ENCODE data around the gene STK10. TPM values are rescaled to one million over a fixed set of nuclear protein-coding genes. Genes with fewer than 3 reads are reported as not detected.

Gene STK10
- total RNA-seq, 2 experiments from 2014 or later: 211 to 229 TPM

DNA sequence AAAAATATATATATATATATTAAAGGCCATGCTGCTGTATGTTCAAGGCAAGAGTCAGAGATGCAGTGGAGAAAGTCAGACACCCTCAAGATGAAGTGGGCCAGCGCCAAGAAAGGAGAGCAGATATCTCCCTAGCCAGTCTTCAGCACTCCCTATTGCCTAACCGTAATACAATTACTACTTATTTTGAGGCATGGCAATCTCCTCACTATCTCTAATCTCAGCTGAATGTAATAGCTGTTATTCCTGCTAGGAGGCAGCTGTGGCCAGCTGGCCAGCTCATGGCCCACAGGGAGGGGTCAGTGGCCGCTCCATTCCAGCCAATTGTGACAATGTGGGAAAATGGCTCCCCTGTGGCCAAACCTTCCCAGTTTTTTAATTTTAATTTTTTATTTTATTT lies 94.1 kb downstream of the STK10 start:
- Mint-ChIP-seq H3K27me3 (no peaks in the 10 kb centered on the region), H3K27ac (no peak overlapping the region), H3K4me3 (no peak overlapping the region), H3K36me3 (ENCODE audit: low read depth) (peaks cover 90% of the 10 kb centered on the region), H3K9me3 (no peaks in the 10 kb centered on the region), H3K4me1 (ENCODE audit: low read depth) (peaks cover 15% of the 10 kb centered on the region)
- no peak for ATAC-seq (ENCODE audit: poor library complexity)
- DNase-seq: no peak
- TF ChIP-seq, protein P1, sequence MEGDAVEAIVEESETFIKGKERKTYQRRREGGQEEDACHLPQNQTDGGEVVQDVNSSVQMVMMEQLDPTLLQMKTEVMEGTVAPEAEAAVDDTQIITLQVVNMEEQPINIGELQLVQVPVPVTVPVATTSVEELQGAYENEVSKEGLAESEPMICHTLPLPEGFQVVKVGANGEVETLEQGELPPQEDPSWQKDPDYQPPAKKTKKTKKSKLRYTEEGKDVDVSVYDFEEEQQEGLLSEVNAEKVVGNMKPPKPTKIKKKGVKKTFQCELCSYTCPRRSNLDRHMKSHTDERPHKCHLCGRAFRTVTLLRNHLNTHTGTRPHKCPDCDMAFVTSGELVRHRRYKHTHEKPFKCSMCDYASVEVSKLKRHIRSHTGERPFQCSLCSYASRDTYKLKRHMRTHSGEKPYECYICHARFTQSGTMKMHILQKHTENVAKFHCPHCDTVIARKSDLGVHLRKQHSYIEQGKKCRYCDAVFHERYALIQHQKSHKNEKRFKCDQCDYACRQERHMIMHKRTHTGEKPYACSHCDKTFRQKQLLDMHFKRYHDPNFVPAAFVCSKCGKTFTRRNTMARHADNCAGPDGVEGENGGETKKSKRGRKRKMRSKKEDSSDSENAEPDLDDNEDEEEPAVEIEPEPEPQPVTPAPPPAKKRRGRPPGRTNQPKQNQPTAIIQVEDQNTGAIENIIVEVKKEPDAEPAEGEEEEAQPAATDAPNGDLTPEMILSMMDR (IDR thresholded peaks at IDR 0.05): no peak
- Histone ChIP-seq H3K9me3 (ENCODE audit: control insufficient read depth in 1 of 2, insufficient read depth in 1 of 2, low read length in 2 of 2) (no peaks in the 10 kb centered on the region), H3K4me3 (ENCODE audit: low read length) (no peak overlapping the region), H3K27ac (ENCODE audit: low read depth in 1 of 2, low read length in 2 of 2) (no peak overlapping the region), H3K4me1 (ENCODE audit: insufficient read depth, low read length) (peaks cover 3% of the 10 kb centered on the region), H3K36me3 (ENCODE audit: insufficient read depth, low read length) (peaks cover 94% of the 10 kb centered on the region), H3K27me3 (ENCODE audit: control insufficient read depth in 1 of 2, insufficient read depth in 2 of 2, low read length in 2 of 2) (no peaks in the 10 kb centered on the region)
- ChIA-PET CTCF (no interaction called here), POLR2A (no interaction called here)
- intact Hi-C loops (cut with DNase I, micrococcal nuclease): no loop called here

DNA sequence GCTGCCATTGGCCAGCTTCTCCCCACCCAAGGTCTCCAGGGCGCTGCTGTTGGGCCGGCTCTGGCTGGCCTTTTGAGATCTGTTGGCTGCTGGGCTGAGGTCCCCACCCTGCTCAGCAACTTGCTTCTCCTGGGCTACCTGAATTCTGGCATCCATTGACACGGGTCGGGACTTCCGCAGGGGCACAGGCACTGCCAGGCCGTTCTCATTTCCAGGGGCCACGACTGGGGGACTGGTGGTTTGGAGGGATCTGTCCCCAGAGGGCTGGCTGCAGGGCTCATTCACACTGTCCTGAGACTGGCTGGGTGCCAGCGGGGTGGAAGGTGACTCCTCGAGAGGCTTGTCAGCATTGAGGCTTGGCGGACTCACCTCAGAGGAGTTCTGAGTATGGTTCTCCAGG lies 94.5 kb downstream of the STK10 start:
- ATAC-seq (ENCODE audit: poor library complexity): no peak
- POLR2A ChIA-PET: interaction anchor here (1.1 kb wide), 1 partner anchor 27 kb away, joined by 3 read pairs; no protein-coding TSS in a partner anchor
- TF ChIP-seq, protein P1 (IDR thresholded peaks at IDR 0.05): no peak
- CTCF ChIA-PET: no interaction called here
- no peaks in the 10 kb centered on the region for H3K27me3 Mint-ChIP-seq
- no peaks in the 10 kb centered on the region for H3K9me3 Mint-ChIP-seq
- no peak overlapping the region for H3K27ac Mint-ChIP-seq
- no peaks in the 10 kb centered on the region for H3K9me3 ChIP-seq (ENCODE audit: control insufficient read depth in 1 of 2, insufficient read depth in 1 of 2, low read length in 2 of 2)
- intact Hi-C loops (cut with DNase I, micrococcal nuclease): no loop called here
- no peak overlapping the region for H3K4me3 ChIP-seq (ENCODE audit: low read length)
- no peak for DNase-seq
- no peak overlapping the region for H3K27ac ChIP-seq (ENCODE audit: low read depth in 1 of 2, low read length in 2 of 2)
- H3K4me3 Mint-ChIP-seq: no peak overlapping the region
- H3K4me1 Mint-ChIP-seq (ENCODE audit: low read depth): peaks cover 11% of the 10 kb centered on the region
- H3K4me1 ChIP-seq (ENCODE audit: insufficient read depth, low read length): peaks cover 3% of the 10 kb centered on the region
- peaks cover 94% of the 10 kb centered on the region for H3K36me3 ChIP-seq (ENCODE audit: insufficient read depth, low read length)
- peaks cover 90% of the 10 kb centered on the region for H3K36me3 Mint-ChIP-seq (ENCODE audit: low read depth)
- H3K27me3 ChIP-seq (ENCODE audit: control insufficient read depth in 1 of 2, insufficient read depth in 2 of 2, low read length in 2 of 2): no peaks in the 10 kb centered on the region

DNA sequence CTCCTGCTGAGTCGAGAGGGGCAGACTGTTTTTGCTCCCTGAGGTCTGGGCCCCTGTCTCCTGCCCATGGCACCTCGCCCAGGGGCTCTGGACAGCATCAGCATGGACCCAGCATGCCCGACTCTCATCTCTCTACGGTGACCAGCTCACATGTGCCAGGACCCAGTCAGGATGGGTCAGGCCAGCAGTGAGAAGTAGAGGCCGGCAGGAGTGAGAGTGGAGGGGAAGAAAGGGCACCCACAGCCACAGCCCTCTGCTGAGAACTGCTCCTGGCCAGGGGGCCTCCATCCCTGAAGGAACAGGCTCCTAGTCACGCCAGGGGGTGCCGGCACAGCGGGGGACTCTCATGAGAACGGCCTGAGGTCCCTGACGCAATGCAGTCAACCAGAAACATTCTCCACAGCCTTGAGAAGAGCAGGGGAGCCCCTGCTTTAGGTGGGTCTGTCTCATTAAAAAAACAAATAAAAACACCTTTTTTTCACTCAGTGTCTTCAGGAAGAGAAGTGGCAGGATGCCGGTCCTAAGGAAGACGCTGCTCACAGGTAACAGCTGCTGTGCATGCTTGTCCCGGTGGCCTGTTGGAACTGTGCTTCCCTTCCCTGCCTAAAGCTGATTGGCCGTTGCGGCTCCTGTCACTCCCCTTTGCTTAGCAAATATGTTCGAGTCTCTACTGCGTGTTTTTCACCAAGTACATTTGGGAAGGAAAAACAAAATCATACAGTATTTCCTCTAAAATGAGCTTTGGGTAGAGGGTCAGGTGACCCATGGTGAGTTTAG lies 95.9 kb downstream of the STK10 start:
- no peaks in the 10 kb centered on the region for H3K27me3 Mint-ChIP-seq
- no peak overlapping the region for H3K27ac Mint-ChIP-seq
- H3K4me3 Mint-ChIP-seq: no peak overlapping the region
- ATAC-seq (ENCODE audit: poor library complexity) (no peak), DNase-seq (no peak)
- H3K4me1 Mint-ChIP-seq (ENCODE audit: low read depth): no peaks in the 10 kb centered on the region
- Histone ChIP-seq H3K4me1 (ENCODE audit: insufficient read depth, low read length) (no peaks in the 10 kb centered on the region), H3K9me3 (ENCODE audit: control insufficient read depth in 1 of 2, insufficient read depth in 1 of 2, low read length in 2 of 2) (no peaks in the 10 kb centered on the region), H3K4me3 (ENCODE audit: low read length) (no peak overlapping the region), H3K27me3 (ENCODE audit: control insufficient read depth in 1 of 2, insufficient read depth in 2 of 2, low read length in 2 of 2) (no peaks in the 10 kb centered on the region), H3K36me3 (ENCODE audit: insufficient read depth, low read length) (peaks cover 85% of the 10 kb centered on the region), H3K27ac (ENCODE audit: low read depth in 1 of 2, low read length in 2 of 2) (no peak overlapping the region)
- H3K36me3 Mint-ChIP-seq (ENCODE audit: low read depth): peaks cover 78% of the 10 kb centered on the region
- intact Hi-C loops (cut with DNase I, micrococcal nuclease): no loop called here
- ChIA-PET POLR2A (interaction anchor here (1.1 kb wide), 1 partner anchor 25 kb away, joined by 3 read pairs; no protein-coding TSS in a partner anchor), CTCF (no interaction called here)
- no peaks in the 10 kb centered on the region for H3K9me3 Mint-ChIP-seq
- TF ChIP-seq, protein P1 (IDR thresholded peaks at IDR 0.05): no peak
